GM12864 (cell line): ENCODE measurements around the gene SAFB.

Experiments used
- DNase-seq: peaks from one replicate; pipeline ENCODE4 v3.0.0-alpha.2; 2011; ENCODE audit warnings: low read depth
- H3K4me3 ChIP-seq: 2 replicates; pipeline ENCODE4 v1.5.1; 2011; ENCODE audit warnings: mild to moderate bottlenecking, low read depth, low read length, control low read depth
- TF ChIP-seq, protein P1 (sequence below): IDR thresholded peaks from 2 replicates; pipeline ENCODE4 v1.5.1; 2011; ENCODE audit warnings: low read depth, mild to moderate bottlenecking, moderate library complexity, low read length, control low read depth, inconsistent platforms; ENCODE audit errors: missing control alignments

Gene SAFB

DNA sequence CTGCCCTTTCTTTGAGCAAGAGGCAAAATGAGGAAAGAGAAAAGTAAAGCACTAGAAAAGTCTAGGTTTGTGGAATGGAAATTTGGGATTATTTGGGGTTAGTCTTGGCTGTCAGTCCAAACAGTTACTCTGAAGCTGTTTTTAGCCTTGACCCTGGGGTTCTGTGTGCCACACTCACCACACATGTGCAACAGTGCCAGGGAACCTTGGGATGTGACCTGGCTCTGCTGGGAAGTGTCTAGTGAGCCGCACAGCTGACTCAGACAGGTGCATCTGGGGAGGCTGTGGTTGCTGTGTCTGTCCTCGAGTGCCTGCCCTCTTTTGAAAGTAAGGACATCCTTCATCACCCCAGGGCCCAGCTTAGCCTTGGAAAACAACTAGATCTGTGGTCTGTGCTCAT lies 41.6 kb downstream of the SAFB start:
- no peak for DNase-seq
- TF ChIP-seq, protein P1, sequence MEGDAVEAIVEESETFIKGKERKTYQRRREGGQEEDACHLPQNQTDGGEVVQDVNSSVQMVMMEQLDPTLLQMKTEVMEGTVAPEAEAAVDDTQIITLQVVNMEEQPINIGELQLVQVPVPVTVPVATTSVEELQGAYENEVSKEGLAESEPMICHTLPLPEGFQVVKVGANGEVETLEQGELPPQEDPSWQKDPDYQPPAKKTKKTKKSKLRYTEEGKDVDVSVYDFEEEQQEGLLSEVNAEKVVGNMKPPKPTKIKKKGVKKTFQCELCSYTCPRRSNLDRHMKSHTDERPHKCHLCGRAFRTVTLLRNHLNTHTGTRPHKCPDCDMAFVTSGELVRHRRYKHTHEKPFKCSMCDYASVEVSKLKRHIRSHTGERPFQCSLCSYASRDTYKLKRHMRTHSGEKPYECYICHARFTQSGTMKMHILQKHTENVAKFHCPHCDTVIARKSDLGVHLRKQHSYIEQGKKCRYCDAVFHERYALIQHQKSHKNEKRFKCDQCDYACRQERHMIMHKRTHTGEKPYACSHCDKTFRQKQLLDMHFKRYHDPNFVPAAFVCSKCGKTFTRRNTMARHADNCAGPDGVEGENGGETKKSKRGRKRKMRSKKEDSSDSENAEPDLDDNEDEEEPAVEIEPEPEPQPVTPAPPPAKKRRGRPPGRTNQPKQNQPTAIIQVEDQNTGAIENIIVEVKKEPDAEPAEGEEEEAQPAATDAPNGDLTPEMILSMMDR = no peak
- no peak overlapping the region for H3K4me3 ChIP-seq

DNA sequence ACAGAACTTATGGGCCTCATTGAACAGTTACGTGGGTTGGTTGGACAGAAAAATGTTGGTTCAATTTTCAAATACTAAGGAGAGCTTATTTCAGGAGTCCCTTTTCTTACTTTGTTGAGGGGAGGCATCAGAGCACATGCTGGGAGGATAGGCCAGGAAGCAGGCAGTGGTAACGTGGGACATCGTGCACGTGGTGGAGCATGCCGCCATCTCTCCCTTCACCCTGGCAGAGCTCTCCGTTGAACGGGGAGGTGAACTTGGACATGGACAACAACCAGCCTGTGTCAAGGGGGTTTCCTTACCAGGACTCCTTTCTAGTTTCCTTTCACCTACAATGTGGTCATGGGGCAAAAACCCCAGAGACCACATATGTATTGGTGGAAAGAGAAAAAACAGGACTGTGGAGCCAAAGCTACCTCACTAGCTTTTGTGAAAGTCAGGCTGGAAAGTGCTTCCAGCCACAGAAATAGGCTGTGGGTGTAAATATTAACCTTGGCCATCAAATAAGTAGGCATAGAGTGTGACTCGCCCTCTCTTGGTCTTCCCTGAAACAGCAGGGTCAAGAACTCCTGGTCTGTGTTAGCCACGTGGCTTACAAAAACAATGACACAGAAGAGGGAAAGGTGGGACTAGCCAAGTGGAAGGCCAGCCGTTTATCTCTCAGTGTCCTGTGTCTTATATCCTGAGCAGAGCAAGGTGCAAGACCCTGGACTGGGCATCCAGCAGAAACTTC lies 43.1 kb downstream of the SAFB start:
- TF ChIP-seq, protein P1 = no peak
- H3K4me3 ChIP-seq = no peak overlapping the region
- no peak for DNase-seq

DNA sequence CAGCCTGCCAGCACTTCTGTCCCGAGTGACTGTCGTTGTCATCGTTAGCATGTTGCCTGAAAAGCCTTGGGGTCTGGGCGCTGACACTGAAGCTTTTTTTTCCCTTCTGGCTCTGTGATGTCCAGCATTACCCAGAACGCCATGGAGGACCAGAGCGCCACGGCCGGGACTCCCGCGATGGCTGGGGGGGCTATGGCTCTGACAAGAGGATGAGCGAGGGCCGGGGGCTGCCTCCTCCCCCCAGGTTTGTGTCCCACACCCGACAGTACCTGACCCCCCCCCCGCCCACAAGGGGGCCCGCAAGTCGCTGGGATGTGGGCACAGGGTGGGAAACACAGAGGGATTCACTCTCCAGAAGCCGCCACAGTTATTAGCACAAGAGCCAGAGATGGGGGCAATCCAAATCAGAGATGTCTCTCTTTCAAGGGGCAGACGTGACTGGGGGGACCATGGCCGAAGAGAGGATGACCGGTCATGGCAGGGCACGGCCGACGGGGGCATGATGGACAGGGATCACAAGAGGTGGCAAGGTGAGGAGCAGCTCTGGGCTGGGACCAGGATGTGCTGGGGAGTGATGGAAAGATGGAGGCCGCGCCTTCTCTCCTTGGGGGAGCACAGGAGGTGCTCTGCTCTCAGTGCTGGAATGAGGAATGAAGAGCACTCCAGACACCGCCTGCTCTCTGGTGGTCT lies 44.2 kb downstream of the SAFB start:
- TF ChIP-seq, protein P1 = no peak
- no peak for DNase-seq
- H3K4me3 ChIP-seq = no peak overlapping the region

DNA sequence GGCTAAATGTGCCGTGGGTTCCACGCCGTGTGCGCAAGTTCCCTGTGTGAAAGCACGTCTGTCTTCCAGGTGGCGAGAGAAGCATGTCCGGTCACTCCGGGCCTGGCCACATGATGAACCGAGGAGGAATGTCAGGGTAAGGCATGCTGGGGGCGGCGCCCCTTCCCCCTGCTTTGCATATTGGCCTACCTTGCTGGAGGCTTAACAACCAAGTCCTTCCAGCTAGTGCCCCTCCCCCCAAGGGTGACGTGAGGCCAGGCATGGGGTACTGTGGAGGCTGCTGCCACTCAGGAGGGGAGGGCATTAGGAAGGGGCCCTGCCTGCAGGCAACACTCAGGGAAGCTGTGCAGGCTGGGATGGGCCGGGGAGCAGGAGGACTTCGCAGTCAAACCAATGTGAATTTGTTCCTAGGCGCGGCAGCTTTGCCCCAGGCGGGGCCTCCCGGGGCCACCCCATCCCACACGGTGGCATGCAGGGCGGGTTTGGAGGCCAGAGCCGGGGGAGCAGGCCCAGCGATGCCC lies 44.9 kb downstream of the SAFB start:
- H3K4me3 ChIP-seq = no peak overlapping the region
- TF ChIP-seq, protein P1 = no peak
- no peak for DNase-seq

DNA sequence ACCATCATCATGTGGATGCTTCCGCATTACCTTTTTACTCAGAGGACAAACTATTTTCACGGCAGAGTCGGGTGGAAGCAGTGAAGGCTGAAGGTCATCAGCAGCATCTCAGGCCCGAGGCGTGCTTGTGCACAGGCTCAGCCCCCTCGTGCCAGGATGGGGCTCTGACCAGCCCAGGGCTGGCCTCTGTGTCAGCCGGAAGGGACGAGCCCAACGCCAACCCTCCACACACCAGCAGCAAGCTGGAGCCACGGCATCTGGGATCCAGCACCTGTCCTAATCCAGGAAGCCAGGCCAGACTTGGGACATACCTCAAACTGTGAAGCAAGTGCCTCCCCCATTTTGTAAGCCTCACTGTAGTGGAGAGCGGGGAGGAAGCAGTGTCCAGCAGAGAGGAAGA lies 46.3 kb downstream of the SAFB start:
- TF ChIP-seq, protein P1 = no peak
- H3K4me3 ChIP-seq = no peak overlapping the region
- no peak for DNase-seq

DNA sequence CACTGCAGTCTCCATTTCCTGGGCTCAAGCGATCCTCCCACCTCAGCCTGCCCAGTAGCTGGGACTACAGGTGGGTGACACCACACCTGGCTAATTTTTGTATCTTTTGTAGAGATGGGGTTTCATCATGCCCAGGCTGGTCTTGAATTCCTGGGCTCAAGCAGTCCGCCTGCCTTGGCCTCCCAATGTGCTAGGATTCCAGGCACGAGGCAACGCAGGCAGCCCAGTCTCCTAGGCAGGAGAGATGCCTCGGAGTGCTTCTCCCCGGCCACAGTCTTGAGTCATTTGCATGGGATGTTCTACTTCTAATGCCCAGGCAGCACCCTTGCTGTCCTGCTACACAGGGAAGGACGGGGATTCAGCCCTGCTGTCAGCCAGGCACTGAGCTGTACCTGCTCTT lies 48.7 kb downstream of the SAFB start:
- no peak overlapping the region for H3K4me3 ChIP-seq
- TF ChIP-seq, protein P1 = no peak
- DNase-seq = no peak
